ENCODE data around the gene PARD6A. TPM values are rescaled to one million over a fixed set of nuclear protein-coding genes. Genes with fewer than 3 reads are reported as not detected.

Gene PARD6A
- total RNA-seq = 0.44 and 2.5 TPM in 2 replicates

GRCh38 chr16:67660564-67661028 lies at the start of gene PARD6A:
PARD6A (plus strand) TSS chr16:67660960; CDS start chr16:67661039, 79 bp downstream.

GRCh38 chr16:67659675-67660563 lies 841 bp upstream of the PARD6A start, which contains the start of gene ACD:
ACD (minus strand) TSS chr16:67660260; CDS start chr16:67660220, 40 bp downstream.

GRCh38 chr16:67666559-67667452 lies 6.0 kb downstream of the PARD6A start, which contains the start of the genes C16orf86 and ENKD1:
C16orf86 (plus strand) TSS chr16:67666814; CDS start chr16:67666971, 157 bp downstream.
ENKD1 (minus strand) TSS chr16:67666750; CDS start chr16:67666442, 308 bp downstream.

Other genes with a start within 250 kb of the PARD6A start
- 9.9 and 10.9 TPM in 2 replicates for gene ZDHHC1, start 244.5 kb upstream of the PARD6A start, total RNA-seq
- gene HSD11B2, start 229.8 kb upstream of the PARD6A start, total RNA-seq = 0.15 and 0.66 TPM in 2 replicates
- 181 and 219 TPM in 2 replicates for gene ATP6V0D1, start 179.8 kb upstream of the PARD6A start, total RNA-seq
- gene AGRP, start 177.4 kb upstream of the PARD6A start, total RNA-seq = not detected in 2 replicates
- 39.4 and 47.1 TPM in 2 replicates for gene RIPOR1, start 132.1 kb upstream of the PARD6A start, total RNA-seq
- gene CTCF, start 98.4 kb upstream of the PARD6A start, total RNA-seq = 17.7 and 27.5 TPM in 2 replicates
- under 0.01 and 0.29 TPM in 2 replicates for gene CARMIL2, start 15.8 kb upstream of the PARD6A start, total RNA-seq
- gene ACD, start 700 bp upstream of the PARD6A start, total RNA-seq = 15.4 and 16.7 TPM in 2 replicates
- 18.2 and 21.8 TPM in 2 replicates for gene ENKD1, start 5.8 kb downstream of the PARD6A start, total RNA-seq
- 9.6 and 13.7 TPM in 2 replicates for gene C16orf86, start 5.9 kb downstream of the PARD6A start, total RNA-seq
- gene GFOD2, start 58.4 kb downstream of the PARD6A start, total RNA-seq = 15.4 and 16.1 TPM in 2 replicates
- gene RANBP10, start 145.6 kb downstream of the PARD6A start, total RNA-seq = 4.9 and 7.8 TPM in 2 replicates
- gene TSNAXIP1, start 145.9 kb downstream of the PARD6A start, total RNA-seq = 0.73 and 1.3 TPM in 2 replicates
- gene THAP11, start 181.4 kb downstream of the PARD6A start, total RNA-seq = 32.6 and 58.1 TPM in 2 replicates
- 141 and 205 TPM in 2 replicates for gene NUTF2, start 186.0 kb downstream of the PARD6A start, total RNA-seq
- gene CENPT, start 186.7 kb downstream of the PARD6A start, total RNA-seq = 35.6 and 36.1 TPM in 2 replicates
- 61.5 and 67.2 TPM in 2 replicates for gene EDC4, start 212.1 kb downstream of the PARD6A start, total RNA-seq
- 0.73 TPM in 1 of 2 replicates, not detected in the other for gene NRN1L, start 223.9 kb downstream of the PARD6A start, total RNA-seq
- 14.5 and 18.5 TPM in 2 replicates for gene PSKH1, start 232.3 kb downstream of the PARD6A start, total RNA-seq